ENCODE results near the gene TTC34. TPM values are rescaled to one million over a fixed set of nuclear protein-coding genes. Genes with fewer than 3 reads are reported as not detected.

TTC34 gene
- total RNA-seq, 1 donor from 2014 or later: 0.18 TPM

DNA sequence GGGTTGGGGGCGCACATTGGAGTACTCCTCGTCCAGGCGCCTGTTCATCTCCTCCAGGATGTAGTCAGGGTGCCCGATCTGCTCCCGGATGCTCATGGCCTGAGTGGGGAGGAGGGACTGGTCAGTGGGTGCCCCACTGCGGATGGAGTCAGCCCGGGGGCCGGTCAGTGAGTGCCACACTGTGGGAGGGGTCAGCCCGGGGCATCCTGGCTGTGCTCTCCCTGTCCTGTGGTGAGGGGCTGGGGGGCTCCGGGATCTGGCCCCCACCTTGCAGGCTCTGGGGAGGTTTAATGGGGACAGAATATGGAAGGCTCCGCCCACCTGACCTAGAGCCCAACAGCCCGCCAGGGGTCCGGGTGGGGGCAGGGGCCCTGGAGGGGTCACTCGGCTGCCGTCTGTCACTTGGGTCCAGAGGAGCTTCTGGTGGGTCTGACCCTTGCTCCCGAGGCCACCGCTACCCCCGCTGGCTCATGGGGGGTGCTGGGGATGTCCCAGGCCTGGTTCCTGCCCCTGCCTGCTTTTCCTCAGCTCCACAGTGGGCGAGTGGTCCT is 206.2 kb downstream of the TTC34 start:
- no peak for DNase-seq (ENCODE audit: extremely low read depth, low read depth, low spot score)

DNA sequence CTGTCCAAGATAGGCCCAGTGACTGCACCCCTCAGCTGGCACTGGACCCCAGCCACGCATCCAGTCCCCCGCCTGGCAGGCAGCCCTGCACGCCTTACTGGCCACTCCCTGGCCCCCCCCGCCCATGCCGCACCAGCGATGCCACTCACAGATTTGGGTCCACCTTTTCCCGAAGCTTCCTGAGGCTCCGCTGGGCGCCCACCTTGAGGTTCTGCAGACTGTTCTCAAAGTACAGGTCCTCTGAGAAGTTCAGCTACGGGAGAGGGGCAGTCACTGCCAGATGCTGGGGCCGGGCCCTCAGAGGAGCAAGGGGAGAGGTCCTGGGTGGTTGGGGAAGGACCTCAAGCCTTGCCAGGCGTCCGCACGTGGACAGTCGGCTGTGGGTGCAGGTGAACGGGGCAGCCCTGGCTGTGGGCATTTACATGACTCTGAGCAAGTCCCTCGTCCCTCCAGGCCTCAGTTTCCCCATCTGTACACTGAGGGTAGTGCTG is 206.8 kb downstream of the TTC34 start:
- no peak for DNase-seq (ENCODE audit: extremely low read depth, low read depth, low spot score)

DNA sequence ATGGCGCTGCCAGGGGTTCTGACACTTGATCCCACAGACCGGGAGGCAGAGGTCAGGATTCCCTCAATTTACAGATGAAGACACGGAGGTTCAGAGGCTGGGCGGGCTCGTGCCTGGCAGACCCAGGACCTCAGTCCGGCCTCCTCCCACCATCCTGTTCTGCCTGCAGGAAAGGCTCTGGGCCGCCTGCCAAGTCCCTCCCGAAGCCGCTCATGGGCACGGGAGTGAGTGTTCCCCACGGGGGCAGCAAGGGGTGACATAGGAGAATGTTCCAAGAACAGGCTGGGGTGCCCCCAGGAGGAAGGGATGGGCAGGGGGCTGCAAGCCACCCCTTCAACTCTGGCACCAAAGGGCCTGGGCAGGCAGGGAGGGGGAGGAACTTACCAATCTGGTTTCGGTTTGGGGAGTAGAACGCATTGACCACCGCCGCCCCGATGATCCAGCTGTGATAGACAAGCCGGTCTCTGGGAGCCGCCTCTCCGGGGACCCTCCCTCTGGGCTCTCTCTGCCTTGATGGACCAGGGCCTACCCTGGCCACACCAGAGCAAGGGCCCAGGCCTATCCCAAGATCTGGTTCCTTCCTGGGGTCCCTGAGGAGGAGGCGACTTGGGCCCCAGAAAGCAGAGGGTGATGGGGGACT is 207.4 kb downstream of the TTC34 start:
- DNase-seq (ENCODE audit: extremely low read depth, low read depth, low spot score): no peak

DNA sequence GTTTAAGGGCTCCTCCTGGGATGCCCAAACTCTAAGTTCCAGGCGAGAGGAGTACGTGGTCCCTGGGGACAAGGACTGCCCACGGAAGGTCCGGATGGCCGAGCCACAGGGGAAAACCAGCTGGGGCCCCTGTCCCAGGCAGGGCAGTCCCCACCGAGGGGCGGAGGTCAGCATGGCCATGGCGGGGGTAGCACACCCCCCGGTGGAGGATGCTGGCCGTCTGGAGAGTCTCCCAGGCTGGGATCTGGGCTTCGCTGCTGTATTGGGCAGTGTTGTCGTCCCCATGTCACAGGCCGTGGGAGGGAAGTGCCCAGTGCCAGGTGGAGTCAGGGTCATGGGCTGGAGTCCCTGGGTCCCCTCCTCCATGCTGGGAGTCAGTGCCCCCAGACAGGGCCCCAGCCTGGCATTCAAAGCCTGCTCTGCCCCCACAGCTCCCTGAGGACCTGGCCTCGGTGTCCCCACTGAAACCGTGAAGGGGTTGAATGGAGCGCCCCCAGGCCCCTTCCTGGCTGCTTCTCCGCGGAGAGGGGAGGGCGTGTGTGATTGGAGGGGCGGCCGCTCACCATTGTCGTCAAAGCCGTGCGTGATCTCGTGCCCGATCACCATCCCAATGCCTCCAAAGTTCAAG is 208.1 kb downstream of the TTC34 start:
- DNase-seq (ENCODE audit: extremely low read depth, low read depth, low spot score): no peak

DNA sequence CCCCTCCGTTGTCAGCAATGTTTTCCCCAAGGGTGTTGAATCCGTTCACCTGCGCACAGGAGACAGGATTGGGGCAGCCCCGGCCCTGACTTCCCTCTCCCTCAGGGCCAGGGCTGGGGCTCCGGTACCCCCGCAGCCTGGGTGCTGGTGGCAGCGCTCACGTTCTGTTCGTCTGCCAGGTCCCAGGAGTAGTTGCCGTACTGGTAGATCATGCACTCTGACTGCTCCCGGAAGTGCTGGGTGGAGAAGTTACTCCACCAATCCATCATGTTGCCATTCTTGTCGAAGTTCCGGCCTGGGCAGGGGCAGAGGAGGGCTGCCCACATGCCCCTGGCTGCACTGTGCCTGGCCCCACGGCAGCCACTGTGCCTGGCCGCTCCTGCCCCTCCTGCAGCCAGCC is 208.8 kb downstream of the TTC34 start:
- DNase-seq (ENCODE audit: extremely low read depth, low read depth, low spot score): no peak

DNA sequence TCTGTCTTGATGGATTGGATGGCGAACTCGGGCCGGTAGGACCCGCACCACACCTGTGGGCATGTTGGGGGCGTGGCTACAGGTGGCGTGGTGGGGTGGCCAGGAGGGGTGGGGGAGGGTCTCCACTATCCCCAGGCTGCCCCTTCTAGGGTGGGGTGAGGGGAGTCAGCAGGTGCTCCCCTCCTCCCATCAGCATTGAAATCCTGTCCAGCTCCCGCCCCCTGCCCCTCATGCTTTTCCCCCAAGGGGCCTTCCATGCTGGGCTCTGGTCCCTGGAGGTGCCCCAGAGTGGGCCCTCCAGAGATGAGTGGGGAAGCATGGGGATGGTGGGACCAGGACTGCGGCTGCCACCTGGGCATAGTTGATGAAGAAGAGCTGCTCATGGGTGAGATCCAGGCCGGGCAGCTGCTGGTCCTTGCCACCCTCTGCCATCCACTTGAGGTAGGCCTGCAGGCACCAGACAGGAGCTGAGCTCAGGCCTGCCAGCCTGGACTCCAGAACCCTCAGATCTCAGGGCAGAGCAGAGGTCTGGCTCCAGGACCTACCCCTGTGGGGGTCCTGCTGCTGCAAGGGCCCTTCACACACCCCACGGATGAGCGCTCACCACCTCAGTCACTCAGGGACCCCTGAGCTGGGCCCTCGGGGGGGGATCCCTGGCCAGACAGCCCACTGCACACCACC is 209.8 kb downstream of the TTC34 start:
- DNase-seq (ENCODE audit: extremely low read depth, low read depth, low spot score): no peak

DNA sequence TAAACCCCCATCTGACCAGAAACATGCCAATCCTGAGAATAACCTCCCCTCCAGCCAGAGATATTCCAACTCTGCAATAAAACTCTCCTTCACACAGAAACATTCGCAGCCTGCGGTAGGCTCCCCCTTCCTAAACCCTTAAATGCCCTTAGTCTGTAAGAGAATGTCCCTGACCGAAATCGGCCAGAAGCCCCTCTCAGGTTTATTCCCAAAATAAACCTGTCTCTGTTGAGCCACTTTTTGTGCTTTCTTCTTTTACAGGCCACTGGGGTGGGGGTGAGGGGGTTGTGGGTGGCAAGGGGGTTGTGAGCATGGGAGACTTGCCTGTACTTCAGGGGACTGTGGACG is 210.3 kb downstream of the TTC34 start:
- DNase-seq (ENCODE audit: extremely low read depth, low read depth, low spot score): no peak

DNA sequence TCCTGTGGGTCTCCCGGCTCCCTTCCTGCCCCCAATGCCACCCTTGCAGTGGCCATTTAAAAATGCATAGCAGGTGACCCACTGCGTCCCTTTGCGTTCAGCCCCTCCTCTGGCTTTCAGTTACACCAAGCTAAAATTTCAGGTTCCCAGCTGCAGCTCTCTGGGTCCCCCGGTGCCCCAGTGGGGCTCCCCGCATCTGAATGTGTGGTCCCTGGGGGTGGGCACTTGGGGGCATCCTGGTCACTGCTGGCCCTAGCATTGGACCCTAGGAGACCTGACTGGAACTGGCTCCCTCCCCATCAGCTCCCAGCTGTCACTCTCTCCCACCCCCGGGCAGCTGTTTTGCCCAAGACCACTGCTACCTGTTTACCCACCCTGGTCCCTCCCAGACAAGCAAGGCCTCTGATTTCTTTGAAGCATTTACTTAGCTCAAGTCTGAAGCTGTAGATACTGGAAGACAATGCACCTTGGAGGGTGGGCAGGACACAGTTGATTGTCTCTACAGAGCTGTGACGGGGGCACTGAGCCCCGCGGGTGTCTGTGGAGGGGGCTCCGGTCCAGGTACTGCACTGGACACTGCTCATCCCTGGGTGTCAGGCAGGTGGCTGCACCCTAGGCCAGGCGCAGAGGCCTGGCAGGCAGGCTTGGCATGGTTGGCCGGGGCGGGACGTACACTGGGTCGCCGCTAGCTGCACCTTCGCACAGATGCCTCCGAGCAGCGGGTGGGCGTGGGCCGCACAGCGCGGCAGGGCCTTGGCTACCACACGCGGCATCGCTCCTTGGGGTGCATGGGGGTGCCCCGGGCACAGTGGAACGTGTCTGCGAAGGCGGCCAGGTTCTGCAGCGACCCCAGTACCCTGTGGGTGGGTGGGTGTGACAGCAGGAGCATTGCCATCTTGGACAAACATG is 211.0 kb downstream of the TTC34 start:
- no peak for DNase-seq (ENCODE audit: extremely low read depth, low read depth, low spot score)

DNA sequence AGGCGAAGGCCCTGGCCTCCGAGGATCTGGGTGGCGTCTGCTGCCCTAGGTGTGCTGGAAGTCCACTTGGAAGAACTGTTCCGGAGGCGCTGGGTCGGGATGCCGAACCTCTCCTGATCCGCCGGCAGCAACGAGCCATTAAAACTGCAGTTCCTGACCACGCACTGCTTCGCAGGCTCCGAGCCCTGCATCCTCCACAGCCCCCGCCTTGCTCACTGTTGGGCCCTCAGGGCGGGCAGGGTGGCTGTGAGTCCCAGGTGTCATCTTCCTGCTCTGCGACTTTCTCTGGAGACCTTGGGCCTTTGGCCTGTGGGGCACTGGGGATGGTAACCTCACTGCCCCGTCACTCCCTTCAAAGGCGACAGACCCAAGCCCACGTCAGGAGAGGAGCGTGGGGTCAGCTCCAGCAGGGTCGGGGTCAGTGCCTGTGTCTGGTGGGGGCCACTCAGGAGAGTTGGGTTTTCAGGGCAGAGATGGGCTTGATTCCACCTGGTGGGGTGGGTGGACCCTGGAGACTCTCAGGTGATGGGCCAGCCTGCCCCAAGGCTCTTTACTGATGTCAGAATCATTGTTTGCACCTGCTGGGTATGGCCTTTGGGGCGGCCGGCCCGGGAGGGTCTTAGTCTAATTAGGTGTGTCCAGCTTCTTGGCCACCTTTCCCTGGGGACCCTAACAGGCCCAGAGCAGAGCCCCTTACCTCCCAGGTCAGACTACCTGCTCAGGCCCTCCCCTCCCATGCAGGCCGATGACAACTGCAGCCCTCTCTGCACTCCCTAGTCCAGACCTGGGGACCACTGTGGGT is 211.9 kb downstream of the TTC34 start:
- no peak for DNase-seq (ENCODE audit: extremely low read depth, low read depth, low spot score)

DNA sequence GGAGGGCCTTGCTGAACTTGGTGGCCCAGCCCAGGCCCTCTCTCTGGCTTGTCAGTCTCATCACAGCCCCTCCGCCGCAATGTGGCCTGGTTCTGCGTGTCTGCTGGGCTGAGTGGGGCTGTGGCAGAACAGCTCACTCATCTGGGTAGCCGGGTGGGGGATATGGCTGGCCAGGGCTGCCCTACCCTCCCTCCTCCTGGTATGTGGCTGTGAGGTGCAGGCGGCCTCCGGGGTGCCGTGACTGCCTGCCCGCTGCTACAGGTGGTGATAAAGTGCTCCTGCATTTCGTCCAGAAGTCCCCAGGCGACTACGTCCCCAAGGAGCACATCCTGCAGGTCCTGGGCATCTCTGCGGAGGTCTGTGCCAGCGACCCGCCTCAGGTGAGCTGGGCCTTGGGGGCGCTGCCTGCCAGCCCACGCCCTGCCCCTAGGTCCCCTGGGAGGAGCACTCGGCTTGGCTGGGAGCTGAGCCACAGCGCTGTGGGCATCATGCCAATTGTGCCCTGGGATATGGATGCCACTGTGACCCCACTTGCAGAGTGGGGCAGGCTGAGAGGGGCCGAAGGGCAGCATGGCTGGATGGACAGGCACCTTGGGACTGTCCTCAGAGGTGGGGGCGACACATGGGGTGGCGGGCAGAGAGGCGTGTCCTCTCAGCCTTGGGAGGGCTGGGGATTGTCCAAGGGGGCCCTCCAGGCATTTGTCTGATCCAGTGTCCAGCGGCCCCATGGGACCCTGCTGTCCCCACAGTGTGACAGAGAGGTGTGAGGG is 212.6 kb downstream of the TTC34 start:
- no peak for DNase-seq (ENCODE audit: extremely low read depth, low read depth, low spot score)

DNA sequence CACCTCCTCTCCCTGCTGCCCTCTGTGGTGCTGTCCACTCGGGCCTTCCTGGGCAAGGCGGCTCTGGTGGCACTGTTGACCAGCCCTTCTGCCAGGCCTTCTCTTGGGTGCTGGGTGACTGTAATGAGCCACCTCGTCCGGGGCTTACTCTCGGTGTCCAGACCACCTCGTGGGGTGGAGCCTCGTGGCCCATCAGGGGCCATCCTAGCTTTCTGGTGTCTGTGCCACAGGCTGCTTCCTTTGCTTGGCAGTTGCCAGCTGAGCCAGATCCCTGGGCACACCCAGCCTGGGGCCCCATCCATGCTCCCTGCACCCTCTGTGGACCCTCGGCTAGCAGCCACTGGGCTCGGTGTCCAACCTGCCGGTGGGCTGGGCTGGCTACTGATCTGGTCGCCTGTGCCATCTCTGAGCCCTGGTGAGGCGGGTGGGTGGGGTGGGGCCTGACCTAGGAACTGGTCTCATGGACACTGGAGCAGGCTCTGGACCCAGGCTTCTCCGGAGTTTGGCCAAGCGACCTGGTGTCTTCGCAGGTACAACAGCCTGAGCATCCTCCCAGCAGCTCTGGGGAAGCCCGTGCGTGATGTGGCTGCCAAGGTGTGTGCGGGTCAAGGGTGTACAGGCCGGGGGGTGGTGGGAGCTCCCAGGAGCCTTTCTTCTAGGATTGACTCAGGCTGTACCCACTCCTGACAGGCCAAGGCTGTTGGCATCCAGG is 213.5 kb downstream of the TTC34 start:
- DNase-seq (ENCODE audit: extremely low read depth, low read depth, low spot score): no peak

DNA sequence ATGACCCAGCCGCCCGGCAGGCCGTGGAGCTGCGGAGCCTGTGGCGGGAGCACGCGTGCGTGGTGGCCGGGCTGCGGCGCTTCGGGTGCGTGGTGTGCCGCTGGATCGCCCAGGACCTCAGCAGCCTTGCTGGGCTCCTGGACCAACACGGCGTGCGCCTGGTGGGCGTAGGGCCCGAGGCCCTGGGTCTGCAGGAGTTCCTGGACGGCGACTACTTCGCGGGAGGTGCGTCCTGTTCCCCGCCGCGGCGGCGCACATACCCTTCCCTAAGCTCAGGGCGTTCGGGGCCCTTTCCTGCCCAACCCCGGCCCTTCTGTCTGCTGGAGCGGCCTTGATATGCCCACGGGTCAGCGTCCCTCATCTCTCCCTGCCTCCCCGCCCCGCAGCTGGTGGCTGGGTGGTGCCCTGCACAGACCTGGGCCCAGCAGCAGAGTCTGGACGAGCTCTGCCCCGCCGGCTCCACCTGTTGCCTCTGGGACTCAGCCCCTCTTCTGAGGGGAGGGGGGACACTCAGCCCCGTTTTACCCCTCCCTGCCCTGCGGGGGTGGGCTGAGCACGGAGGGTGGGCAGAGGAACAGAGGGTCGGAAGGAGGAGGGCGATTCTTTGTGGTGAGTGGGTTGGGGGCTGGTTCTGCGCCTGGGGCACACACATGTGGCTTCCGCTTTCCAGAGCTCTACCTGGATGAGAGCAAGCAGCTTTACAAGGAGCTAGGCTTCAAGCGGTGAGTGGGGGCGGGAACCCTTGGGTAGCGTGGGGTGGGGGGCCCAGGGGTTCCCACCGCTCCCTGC is 214.2 kb downstream of the TTC34 start:
- DNase-seq (ENCODE audit: extremely low read depth, low read depth, low spot score): no peak

DNA sequence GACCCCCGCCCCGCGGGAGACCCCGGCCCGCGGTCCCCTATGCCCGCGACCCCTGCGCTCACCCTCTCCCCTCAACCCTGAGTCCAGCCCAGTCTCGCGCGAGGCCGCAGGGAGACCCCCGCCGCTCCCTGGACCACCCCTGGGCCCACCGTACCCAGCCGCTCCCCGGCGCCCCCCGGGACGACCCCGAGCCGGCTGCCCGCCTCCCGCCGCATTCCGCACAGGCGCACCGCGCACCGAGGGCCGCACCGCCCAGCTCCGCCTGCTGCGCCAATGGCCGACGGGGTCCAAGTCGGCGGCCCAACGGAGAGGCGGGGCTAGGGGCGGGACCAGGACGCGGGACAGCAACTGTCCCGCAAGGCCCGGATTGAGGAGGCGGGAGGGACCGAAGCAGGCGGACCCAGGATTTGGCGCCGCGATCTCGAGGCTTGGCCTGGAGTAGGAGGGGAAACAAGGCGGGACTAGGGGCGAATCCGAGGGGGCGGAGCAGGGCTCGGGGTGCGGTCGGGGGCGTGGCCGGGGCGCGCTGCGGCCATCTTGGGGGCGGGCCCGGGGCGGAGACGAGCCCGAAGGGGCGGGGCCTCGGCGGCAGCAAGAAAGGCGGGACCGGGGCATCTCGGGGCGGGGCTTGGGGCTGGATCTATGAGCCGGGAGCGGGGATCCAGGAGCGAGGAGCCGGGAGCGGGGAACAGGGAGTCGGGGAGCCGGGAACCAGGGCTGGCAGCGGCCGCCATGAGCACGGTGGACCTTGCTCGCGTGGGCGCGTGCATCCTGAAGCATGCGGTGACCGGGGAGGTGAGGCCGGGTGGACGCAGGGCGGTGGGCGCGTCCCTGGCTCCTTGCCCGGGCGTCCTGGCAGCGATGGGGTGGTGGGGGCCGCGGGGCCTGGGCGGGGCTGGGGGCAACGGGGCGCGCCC is 215.1 kb downstream of the TTC34 start, which contains the start of gene PRXL2B:
Gene PRXL2B, plus strand, starts transcription at position 624 of the 917 bp plus-strand sequence. Its CDS starts 109 bp downstream, at position 733.
- peak; percentile 77 for DNase-seq (ENCODE audit: extremely low read depth, low read depth, low spot score)
